Measurements from ENCODE around the gene AZU1. TPM values are rescaled to one million over a fixed set of nuclear protein-coding genes. Genes with fewer than 3 reads are reported as not detected.
A peak's percentile ranks its signal among the peaks of the same experiment; 100 is the strongest.

AZU1 gene
- total RNA-seq, 1 donor: not detected

- Histone ChIP-seq H3K9me3 (ENCODE audit: low read depth, low read length) (no peaks in the 10 kb centered on the region), H3K36me3 (ENCODE audit: insufficient read depth, low read length) (no peaks in the 10 kb centered on the region), H3K4me2 (ENCODE audit: insufficient read depth, low read length) (no peak overlapping the region), H3K4me1 (ENCODE audit: insufficient read depth, low read length) (peaks cover 3% of the 10 kb centered on the region), H3K27ac (ENCODE audit: low read depth, low read length) (no peak overlapping the region), H3K79me2 (ENCODE audit: insufficient read depth, low read length) (no peaks in the 10 kb centered on the region), H3K4me3 (ENCODE audit: insufficient read depth, low read length) (no peak overlapping the region), H3K27me3 (ENCODE audit: insufficient read depth, low read length) (peaks cover 10% of the 10 kb centered on the region), H2AFZ (ENCODE audit: low read length) (no peak overlapping the region), H4K20me1 (ENCODE audit: insufficient read depth, low read length) (no peaks in the 10 kb centered on the region)
- no peak for DNase-seq (ENCODE audit: insufficient read length, low spot score, missing footprints)
- TF ChIP-seq CTCF (IDR thresholded peaks at IDR 0.05; ENCODE audit: extremely low read depth, low read depth, low read length): no peak
These were observed 28.0 kb downstream of the AZU1 start for GRCh38 chr19:855566-856120.

- H3K9me3 ChIP-seq (ENCODE audit: low read depth, low read length): no peaks in the 10 kb centered on the region
- no peaks in the 10 kb centered on the region for H4K20me1 ChIP-seq (ENCODE audit: insufficient read depth, low read length)
- no peak for DNase-seq (ENCODE audit: insufficient read length, low spot score, missing footprints)
- H3K79me2 ChIP-seq (ENCODE audit: insufficient read depth, low read length): no peaks in the 10 kb centered on the region
- peaks cover 3% of the 10 kb centered on the region for H3K4me1 ChIP-seq (ENCODE audit: insufficient read depth, low read length)
- no peak overlapping the region for H3K4me2 ChIP-seq (ENCODE audit: insufficient read depth, low read length)
- H3K27ac ChIP-seq (ENCODE audit: low read depth, low read length): no peak overlapping the region
- peaks cover 11% of the 10 kb centered on the region for H3K27me3 ChIP-seq (ENCODE audit: insufficient read depth, low read length)
- no peaks in the 10 kb centered on the region for H3K36me3 ChIP-seq (ENCODE audit: insufficient read depth, low read length)
- no peak overlapping the region for H2AFZ ChIP-seq (ENCODE audit: low read length)
- no peak overlapping the region for H3K4me3 ChIP-seq (ENCODE audit: insufficient read depth, low read length)
- no peak for TF ChIP-seq CTCF (IDR thresholded peaks at IDR 0.05; ENCODE audit: extremely low read depth, low read depth, low read length)
These were observed 30.6 kb downstream of the AZU1 start for GRCh38 chr19:858284-858683.

- no peak for TF ChIP-seq CTCF (IDR thresholded peaks at IDR 0.05; ENCODE audit: extremely low read depth, low read depth, low read length)
- peak within 1 kb of the TSS; percentile 55 for H3K4me2 ChIP-seq (ENCODE audit: insufficient read depth, low read length)
- H3K36me3 ChIP-seq (ENCODE audit: insufficient read depth, low read length): no peaks in the 10 kb centered on the region
- peaks cover 11% of the 10 kb centered on the region for H3K27me3 ChIP-seq (ENCODE audit: insufficient read depth, low read length)
- peaks cover 3% of the 10 kb centered on the region for H3K4me1 ChIP-seq (ENCODE audit: insufficient read depth, low read length)
- no peak within 1 kb of the TSS for H2AFZ ChIP-seq (ENCODE audit: low read length)
- H4K20me1 ChIP-seq (ENCODE audit: insufficient read depth, low read length): no peaks in the 10 kb centered on the region
- H3K27ac ChIP-seq (ENCODE audit: low read depth, low read length): no peak within 1 kb of the TSS
- peak within 1 kb of the TSS; percentile 53 for H3K4me3 ChIP-seq (ENCODE audit: insufficient read depth, low read length)
- no peaks in the 10 kb centered on the region for H3K79me2 ChIP-seq (ENCODE audit: insufficient read depth, low read length)
- H3K9me3 ChIP-seq (ENCODE audit: low read depth, low read length): no peaks in the 10 kb centered on the region
- peak; percentile 95 for DNase-seq (ENCODE audit: insufficient read length, low spot score, missing footprints)
These were observed 31.5 kb downstream of the AZU1 start, which contains the start of gene CFD for GRCh38 chr19:858868-859843. CFD (plus strand) TSS chr19:859664; CDS start chr19:859690, 26 bp downstream.
